SK-N-SH (cell line): ENCODE data around the gene SPDEF. TPM values are rescaled to one million over a fixed set of nuclear protein-coding genes. Genes with fewer than 3 reads are reported as not detected.

Experiments
- CTCF ChIA-PET: fragments of 300-600, 350-600 bp; formaldehyde crosslinking; extraction: SDS; loops from one replicate; lab custom pipeline; 2021; lab: Yijun Ruan, JAX
- POLR2A ChIA-PET: fragments of 350-600 bp; sonication (Branson Sonifier 250); formaldehyde crosslinking; extraction: SDS; loops from one replicate; lab custom pipeline; 2020; ENCODE audit warnings: antibody characterized with exemption, inconsistent platforms; lab: Yijun Ruan, JAX
- DNase-seq: peaks from one replicate; pipeline ENCODE4 v3.0.0; 2012
- H2AFZ ChIP-seq: fragments of 200-600 bp; sonication (generic); 2 replicates; pipeline ENCODE4 v1.8.1; 2016; ENCODE audit warnings: antibody characterized with exemption, mild to moderate bottlenecking, low read depth
- H3F3A ChIP-seq: fragments of 200-600 bp; sonication (generic); replicated peaks from 2 replicates; pipeline ENCODE3; 2016; ENCODE audit warnings: antibody characterized with exemption, mild to moderate bottlenecking; ENCODE audit not compliant: insufficient read depth
- H3K27ac ChIP-seq, 2 experiments: fragments of 200-500 bp in 1 of 2; fragments of 200-600 bp in 1 of 2; sonication (Bioruptor generic) in 1 of 2; sonication (generic), shearing (Covaris generic) in 1 of 2; 2 replicates each; pipeline versions ENCODE4 v1.5.1 to v1.6.1; 2014 to 2016; ENCODE audit warnings: low read depth in 2 of 2, inconsistent platforms in 1 of 2, low read length in 1 of 2, mild to moderate bottlenecking in 1 of 2, mixed read lengths in 1 of 2
- H3K27me3 ChIP-seq: fragments of 200-600 bp; sonication (generic), shearing (Covaris generic); 2 replicates; pipeline ENCODE4 v1.6.1; 2016; ENCODE audit warnings: mixed run types; ENCODE audit not compliant: insufficient read depth
- H3K36me3 ChIP-seq, 2 experiments: fragments of 200-500 bp in 1 of 2; fragments of 200-600 bp in 1 of 2; sonication (Bioruptor generic) in 1 of 2; sonication (generic) in 1 of 2; replicated peaks in 1 of 2; 2 replicates each; pipeline versions ENCODE3 to v1.5.1; 2014 to 2016; ENCODE audit warnings: low read length in 1 of 2, mild to moderate bottlenecking in 1 of 2; ENCODE audit not compliant: insufficient read depth in 2 of 2, control insufficient read depth in 1 of 2
- H3K4me1 ChIP-seq, 2 experiments: fragments of 200-500 bp in 1 of 2; fragments of 200-600 bp in 1 of 2; sonication (Bioruptor generic) in 1 of 2; sonication (generic), shearing (Covaris generic) in 1 of 2; 2 replicates each; pipeline versions ENCODE4 v1.5.1 to v1.6.1; 2014 to 2016; ENCODE audit warnings: low read depth in 1 of 2, low read length in 1 of 2, mixed run types in 1 of 2; ENCODE audit not compliant: insufficient read depth in 2 of 2, control insufficient read depth in 1 of 2
- H3K4me2 ChIP-seq: fragments of 200-600 bp; sonication (generic), shearing (Covaris generic); 2 replicates; pipeline ENCODE4 v1.6.1; 2017; ENCODE audit warnings: mixed run types
- H3K4me3 ChIP-seq, 2 experiments: fragments of 200-500 bp in 1 of 2; fragments of 200-600 bp in 1 of 2; sonication (Bioruptor generic) in 1 of 2; sonication (generic), shearing (Covaris generic) in 1 of 2; 2 replicates each; pipeline versions ENCODE4 v1.5.1 to v1.8.1; 2014 to 2016; ENCODE audit warnings: low read depth in 2 of 2, inconsistent platforms in 1 of 2, low read length in 1 of 2, mild to moderate bottlenecking in 1 of 2, mixed read lengths in 1 of 2, moderate library complexity in 1 of 2
- H3K79me2 ChIP-seq: fragments of 200-600 bp; sonication (generic); 2 replicates; pipeline ENCODE4 v1.8.1; 2017; ENCODE audit warnings: mild to moderate bottlenecking; ENCODE audit not compliant: insufficient read depth
- H3K9ac ChIP-seq: fragments of 200-600 bp; sonication (generic); 2 replicates; pipeline ENCODE4 v1.6.1; 2017; ENCODE audit warnings: mixed run types
- H3K9me2 ChIP-seq: fragments of 200-600 bp; sonication (generic); 2 replicates; pipeline ENCODE4 v1.6.1; 2017; ENCODE audit warnings: mixed run types
- H3K9me3 ChIP-seq: fragments of 200-600 bp; sonication (generic); 2 replicates; pipeline ENCODE4 v1.6.1; 2017; ENCODE audit warnings: mixed run types, mild to moderate bottlenecking, moderate library complexity
- H4K20me1 ChIP-seq: fragments of 200-600 bp; sonication (generic); 2 replicates; pipeline ENCODE4 v1.6.1; 2017; ENCODE audit warnings: mild to moderate bottlenecking, mixed run types; ENCODE audit not compliant: insufficient read depth
- CTCF ChIP-seq: fragments of 200-600 bp; sonication (generic); IDR thresholded peaks from 2 replicates; pipeline ENCODE4 v1.6.1; 2017; ENCODE audit warnings: antibody characterized with exemption, mild to moderate bottlenecking, moderate library complexity
- EZH2phosphoT487 ChIP-seq: fragments of 200-600 bp; sonication (generic); IDR thresholded peaks from 2 replicates; pipeline ENCODE4 v1.6.1; 2017; ENCODE audit warnings: low read depth, mixed run types, mild to moderate bottlenecking, antibody characterized with exemption, moderate library complexity, borderline replicate concordance
- FOSL2 ChIP-seq: IDR thresholded peaks from 2 replicates; pipeline ENCODE4 v1.4.0; 2012; ENCODE audit warnings: low read depth, mild to moderate bottlenecking, moderate library complexity, borderline replicate concordance
- FOXJ3 ChIP-seq: sonication (generic); formaldehyde crosslinking; IDR thresholded peaks from 2 replicates; pipeline ENCODE4 v1.5.1; 2020; ENCODE audit warnings: mild to moderate bottlenecking, missing genetic modification reagents
- GABPA ChIP-seq: IDR thresholded peaks from 2 replicates; pipeline ENCODE4 v1.4.0; 2012; ENCODE audit warnings: low read depth, mild to moderate bottlenecking
- GATA2 ChIP-seq: sonication (generic); formaldehyde crosslinking; IDR thresholded peaks from 2 replicates; pipeline ENCODE4 v1.5.0; 2020; ENCODE audit warnings: mild to moderate bottlenecking, missing genetic modification reagents
- IRF3 ChIP-seq: fragments of 150-350 bp; IDR thresholded peaks from 2 replicates; pipeline ENCODE4 v1.6.1; 2016; ENCODE audit warnings: mild to moderate bottlenecking, low read depth, low read length
- MEF2A ChIP-seq: IDR thresholded peaks from 2 replicates; pipeline ENCODE4 v1.4.0; 2012; ENCODE audit warnings: low read depth, borderline replicate concordance
- MXI1 ChIP-seq: IDR thresholded peaks from 2 replicates; pipeline ENCODE4 v1.6.1; 2012; ENCODE audit warnings: mild to moderate bottlenecking, low read depth, low read length, improper control_type of control experiment
- NFIC ChIP-seq: IDR thresholded peaks from 2 replicates; pipeline ENCODE4 v1.4.0; 2012; ENCODE audit warnings: borderline replicate concordance
- NRF1 ChIP-seq: IDR thresholded peaks from 2 replicates; pipeline ENCODE4 v1.6.1; 2012; ENCODE audit warnings: low read depth, mild to moderate bottlenecking, low read length
- RFX5 ChIP-seq: IDR thresholded peaks from 2 replicates; pipeline ENCODE4 v1.6.1; 2012; ENCODE audit warnings: mild to moderate bottlenecking, improper control_type of control experiment, low read length
- RXRA ChIP-seq: IDR thresholded peaks from 2 replicates; pipeline ENCODE4 v1.4.0; 2012; ENCODE audit warnings: low read depth, mild to moderate bottlenecking, borderline replicate concordance
- YY1 ChIP-seq: IDR thresholded peaks from 2 replicates; pipeline ENCODE4 v1.4.0; 2012; ENCODE audit warnings: low read depth, mild to moderate bottlenecking
- WGBS: methylation state at CpG from one replicate; pipeline ENCODE4 v1.1.6; 2017; ENCODE audit warnings: low lambda C conversion rate; 5-methylcytosine and 5-hydroxymethylcytosine counted together
- polyA plus RNA-seq, 3 experiments: library from polyadenylated mRNA; depleted of rRNA; stranded (reverse); fragments of >200 nt; gene quantifications; 2 replicates each; pipeline ENCODE4 v1.2.3, GENCODE V29; 2012

Gene SPDEF
- polyA plus RNA-seq, 1 of the 3 experiments (the other 2 are of a cell fraction) = 0.10 TPM

- Histone ChIP-seq H3F3A (no peaks in the 10 kb centered on the region), H3K79me2 (no peaks in the 10 kb centered on the region), H3K4me2 (no peak overlapping the region), H3K4me3 (no peak overlapping the region), H4K20me1 (no peaks in the 10 kb centered on the region), H3K27ac (no peak overlapping the region), H3K4me1 (peaks cover 0 to 19% of the 10 kb centered on the region in 2 experiments; a peak in 1 of 4 replicates), H3K9me2 (no peaks in the 10 kb centered on the region), H3K36me3 (no peaks in the 10 kb centered on the region), H3K9me3 (no peaks in the 10 kb centered on the region), H3K9ac (no peak overlapping the region), H3K27me3 (no peaks in the 10 kb centered on the region), H2AFZ (no peak overlapping the region)
- TF ChIP-seq GATA2 (CRISPR knock-in tag) (no peak), RFX5 (no peak), NRF1 (no peak), FOSL2 (no peak), MXI1 (no peak), MEF2A (no peak), RXRA (no peak), YY1 (no peak), FOXJ3 (CRISPR knock-in tag) (no peak), IRF3 (no peak), GABPA (no peak), EZH2phosphoT487 (no peak), CTCF (no peak), NFIC (no peak)
- DNase-seq = no peak
- ChIA-PET POLR2A (no interaction called here), CTCF (interaction anchor here (1.5 kb wide), 2 partner anchors 22 to 60 kb away, joined by 3 to 5 read pairs; no protein-coding TSS in a partner anchor)
- WGBS = 88% methylated on average over 14 of the region's 16 CpGs
Observed at GRCh38 chr6:34549026-34549803, 6.9 kb downstream of the SPDEF start.
